HG02763 (cell line): Measurements from ENCODE around the gene XYLT1.

Experiments
- ATAC-seq: cut with Tn5 transposase; IDR thresholded peaks from one replicate; pipeline ENCODE4 v1.9.1; 2021; ENCODE audit warnings: mild to moderate bottlenecking, moderate library complexity; ENCODE audit not compliant: unreplicated experiment

The XYLT1 gene

DNA sequence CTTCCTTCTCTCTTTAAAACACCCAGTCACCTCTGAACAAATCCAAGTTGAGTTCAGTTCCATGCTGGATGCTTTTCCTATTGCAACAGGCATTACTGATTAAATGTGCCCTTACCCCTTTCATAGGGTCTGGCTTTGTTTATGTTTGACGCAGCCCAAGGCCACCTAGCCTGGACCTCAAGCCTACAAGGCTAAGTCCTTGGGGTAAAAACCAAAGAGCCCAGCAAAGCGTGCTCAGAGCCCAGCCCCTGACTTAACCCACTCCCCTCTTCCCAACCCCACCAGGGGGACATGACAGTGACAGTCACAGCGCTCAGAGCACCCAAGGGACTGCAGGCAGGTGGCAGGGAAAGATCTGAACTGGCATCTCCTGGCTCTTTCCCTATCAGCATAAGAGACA is 200.6 kb downstream of the XYLT1 start:
- no peak for ATAC-seq

DNA sequence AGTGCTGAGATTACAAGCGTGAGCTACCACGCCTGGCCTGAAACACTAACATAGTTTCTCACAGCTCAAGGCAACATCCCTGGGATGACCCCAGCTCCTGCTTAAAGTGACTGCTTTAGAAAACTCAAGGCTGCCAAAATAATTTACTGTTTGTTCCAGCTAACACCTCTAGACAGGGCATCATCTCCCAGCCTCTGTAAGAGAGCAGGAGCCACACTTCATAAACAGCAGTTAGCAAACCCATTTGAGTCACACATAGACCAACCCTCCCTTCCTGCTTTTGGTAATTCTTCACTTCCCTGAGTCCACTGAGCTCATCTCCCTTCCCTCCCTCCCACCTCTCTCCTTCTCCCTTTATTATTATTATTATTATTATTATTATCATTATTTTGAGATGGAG is 201.3 kb downstream of the XYLT1 start:
- no peak for ATAC-seq

DNA sequence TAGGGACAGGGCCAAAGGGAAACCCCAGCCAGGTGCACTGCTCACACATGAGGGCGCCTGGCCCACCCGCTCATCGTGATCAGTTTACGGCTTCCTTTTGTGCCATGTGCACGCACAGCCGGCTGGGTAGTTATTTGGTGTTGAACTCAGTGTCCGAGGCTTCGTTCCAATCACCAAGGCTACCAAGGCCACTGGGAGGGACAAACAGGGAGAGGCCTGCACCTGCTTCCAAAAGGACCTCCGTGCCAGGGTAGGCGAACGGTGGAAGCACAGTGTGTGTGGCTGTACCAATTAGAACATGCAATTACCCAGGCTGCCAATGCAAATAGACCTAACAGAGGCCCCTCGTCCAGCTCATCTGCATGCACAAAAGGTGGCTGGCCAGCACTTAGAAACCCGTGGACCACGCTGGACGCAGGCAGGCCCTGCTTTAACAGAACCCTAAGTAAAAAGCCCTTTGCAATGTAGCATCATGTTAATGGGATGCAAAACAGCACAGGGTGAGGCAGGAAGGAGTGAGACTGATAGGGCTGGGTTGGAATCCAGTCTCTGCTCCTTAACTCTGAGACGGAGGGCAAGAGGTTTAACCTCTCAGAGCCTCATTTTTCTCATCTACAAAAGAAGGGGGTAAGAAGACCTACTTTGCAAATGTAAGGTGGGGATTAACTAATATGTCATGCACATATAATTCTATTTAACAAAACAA is 204.0 kb downstream of the XYLT1 start:
- no peak for ATAC-seq

DNA sequence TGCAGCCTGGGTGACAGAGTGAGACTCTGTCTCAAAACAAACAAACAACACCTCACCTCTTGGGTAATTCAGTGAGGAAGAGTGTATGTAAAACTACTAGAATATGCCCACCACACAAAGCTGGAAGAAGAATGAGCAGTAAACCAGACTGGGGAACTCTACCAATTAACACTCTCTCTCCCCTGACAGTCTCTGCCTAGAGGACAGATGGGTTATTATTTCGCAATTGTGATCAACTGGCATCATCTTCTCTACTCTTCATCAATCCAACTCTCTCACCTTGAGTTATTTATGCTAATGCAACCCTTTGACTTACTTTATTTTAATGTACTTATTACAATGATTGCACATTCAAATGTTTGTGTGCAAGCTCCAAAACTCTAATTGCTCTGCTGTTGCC is 205.6 kb downstream of the XYLT1 start:
- no peak for ATAC-seq

DNA sequence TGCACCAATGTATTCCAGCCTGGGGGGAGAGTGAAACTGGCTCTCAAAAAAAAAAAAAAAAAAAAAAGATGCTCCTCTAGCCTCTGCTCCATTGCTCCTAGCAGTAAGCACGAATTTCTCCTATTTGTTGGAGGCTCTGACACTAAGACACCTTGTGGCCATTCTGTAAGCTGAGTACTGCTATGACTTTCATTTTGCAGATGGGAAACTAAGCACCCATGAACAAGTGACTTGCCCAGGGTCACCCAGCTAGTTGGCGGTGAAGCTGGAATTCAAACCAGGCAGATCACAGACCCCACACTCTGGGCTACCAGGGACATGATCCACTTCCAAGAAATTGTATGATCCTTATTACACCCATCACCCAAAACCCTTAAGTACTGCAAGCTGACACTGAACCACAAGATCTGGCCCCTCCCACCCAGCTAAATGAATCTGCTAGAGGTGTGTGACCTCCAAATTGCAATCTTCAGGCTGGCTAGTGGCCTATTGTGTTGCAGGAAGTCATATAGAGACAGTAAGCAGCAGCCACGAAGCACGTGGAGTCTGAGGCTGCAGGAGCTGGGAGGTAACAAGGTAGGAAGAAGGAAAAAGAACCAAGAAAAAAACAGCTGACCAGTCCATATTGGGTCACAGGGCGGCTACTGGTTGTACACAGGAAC is 209.4 kb downstream of the XYLT1 start:
- no peak for ATAC-seq

DNA sequence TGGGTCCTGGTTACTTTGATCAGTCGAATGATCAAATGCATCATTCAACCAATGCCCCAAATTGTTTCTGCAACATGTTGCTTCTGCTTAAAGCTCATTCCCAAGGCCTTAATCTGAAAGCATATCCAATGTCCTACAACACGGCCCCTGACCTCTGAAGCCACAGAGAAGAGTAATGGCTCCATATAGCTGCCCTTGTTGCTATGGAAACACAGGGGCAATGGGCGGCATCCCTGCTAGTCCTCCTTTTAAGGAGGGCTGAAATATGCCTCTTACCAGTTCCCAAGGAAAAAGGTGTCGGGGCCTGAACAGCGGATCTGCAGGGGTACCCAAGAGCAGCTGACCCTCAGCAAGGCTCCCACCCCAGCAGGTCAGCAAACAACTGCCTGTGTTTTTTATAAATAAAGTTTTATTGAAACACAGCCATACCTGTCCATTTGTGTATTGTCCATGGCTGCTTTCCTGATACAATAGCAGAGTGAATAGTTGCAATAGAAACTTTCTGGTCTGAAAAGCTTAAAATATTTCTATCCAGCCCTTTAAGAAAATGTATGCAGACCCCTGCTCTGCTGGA is 210.4 kb downstream of the XYLT1 start:
- no peak for ATAC-seq

DNA sequence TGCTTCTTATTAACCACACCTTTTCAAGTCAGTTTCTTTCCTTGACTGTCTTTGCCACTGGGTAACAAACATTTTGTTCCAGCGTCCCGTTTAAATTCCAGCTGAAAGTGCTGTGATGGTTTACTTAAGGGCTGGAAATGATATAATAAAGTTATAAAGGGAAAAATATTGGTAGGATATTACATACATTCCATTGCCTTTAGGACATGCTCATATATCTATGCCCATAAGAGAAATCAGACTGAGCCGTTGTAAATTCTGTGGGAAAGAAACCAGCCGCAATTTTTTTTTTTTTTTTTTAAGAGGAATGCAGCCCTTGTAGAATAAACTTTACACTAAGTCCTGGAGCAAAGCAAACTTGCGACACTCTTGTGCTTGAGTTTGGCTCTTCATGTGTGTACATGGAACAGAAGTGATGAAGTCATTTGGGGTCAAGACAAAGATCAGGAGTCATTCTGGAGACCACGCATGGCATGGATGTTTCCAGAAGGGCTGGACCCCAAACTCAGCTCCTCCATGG is 210.9 kb downstream of the XYLT1 start:
- ATAC-seq = no peak

DNA sequence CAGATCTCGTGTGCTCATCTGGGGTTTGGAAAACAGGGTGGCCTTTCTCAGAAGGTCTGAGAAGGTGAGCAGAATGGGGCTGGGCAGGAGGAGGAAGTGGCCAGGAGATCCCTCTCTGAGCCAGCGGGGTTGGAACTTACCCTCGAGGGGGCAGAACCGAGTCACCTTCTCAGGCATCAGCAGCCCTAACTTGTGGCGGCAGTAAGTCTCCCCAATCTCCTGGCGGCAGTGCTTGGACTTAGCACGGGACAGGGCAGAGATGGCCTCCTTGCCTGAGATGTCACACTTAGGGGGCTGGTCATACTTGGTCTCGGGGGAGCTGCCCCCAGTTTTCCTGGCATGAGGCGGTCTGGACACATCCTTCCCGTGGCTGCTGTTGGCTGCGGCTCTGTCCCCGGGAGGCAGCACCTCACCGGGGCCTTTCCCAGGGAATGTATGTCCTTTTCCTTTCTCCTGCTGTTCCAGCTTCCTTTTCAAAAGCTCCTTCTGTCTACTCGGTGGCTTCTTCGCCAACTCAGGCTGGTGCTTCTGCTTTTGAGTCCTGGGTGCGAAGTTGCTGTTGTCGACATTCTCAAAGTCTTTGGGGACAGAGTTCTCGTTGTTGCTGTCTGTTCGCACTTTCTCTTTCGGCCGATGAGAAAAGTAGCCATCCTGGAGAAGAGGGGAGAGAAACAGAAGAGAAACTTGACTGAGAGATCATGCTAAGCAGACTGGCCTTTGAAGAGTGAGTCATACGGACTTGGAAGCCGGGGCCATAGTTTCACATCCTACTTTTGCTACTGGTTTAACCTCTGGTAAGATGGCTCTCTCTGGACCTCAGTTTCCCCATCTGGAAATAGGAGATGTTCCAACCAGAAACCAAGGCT is 211.7 kb downstream of the XYLT1 start:
- ATAC-seq = no peak

DNA sequence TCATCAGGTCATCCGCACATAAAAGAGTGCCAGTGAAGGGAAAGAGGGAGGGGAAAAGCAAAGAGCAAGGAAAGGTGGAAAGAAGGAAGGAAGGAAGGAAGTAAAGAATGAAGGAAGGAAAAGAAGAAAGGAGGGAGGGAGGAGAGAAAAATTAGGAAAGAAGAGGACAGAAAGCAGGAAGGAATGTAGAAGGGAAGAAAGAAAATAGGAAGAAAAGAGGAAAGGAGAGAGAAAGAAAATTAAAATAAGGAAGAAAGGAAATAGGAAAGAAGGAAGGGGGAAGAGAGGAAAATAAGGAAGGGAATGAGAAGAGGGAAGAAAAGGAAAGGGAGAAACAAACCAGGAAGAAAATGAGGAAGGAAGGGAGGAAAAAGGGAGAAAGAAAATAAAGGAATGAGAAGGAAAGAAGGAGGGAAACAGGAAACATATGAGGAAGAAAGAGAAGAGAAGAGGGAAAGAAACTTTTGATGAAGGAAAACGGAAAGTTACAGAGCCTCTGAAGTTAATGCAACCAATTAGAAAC is 212.6 kb downstream of the XYLT1 start:
- ATAC-seq = no peak

DNA sequence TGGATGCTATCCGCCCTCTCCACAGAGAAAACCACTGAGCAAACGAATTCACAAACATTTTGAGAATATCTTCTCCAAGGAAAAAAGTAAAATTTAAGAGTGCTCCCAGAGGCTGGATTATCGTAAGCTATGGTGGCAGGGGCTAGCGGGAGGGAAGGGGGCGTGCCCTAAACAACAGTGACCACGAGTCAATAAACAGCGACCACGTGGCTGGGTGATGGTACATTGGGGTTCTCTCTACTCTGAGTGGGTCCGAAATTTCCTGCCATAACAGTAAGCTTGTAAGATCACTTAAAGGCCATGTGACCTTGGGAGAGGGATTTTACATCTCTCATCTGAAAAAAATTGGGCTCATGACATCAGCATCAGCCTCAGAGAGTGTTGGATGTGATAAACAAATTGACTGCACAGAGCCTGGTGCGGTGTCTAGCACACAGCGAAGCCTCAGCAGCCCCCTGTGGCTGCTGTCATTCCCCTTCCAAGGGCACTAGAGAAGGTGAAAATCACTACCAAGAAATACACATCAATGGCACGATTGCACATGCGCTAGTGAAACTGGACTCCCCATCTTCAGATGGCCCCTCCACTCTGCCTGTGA is 213.2 kb downstream of the XYLT1 start:
- ATAC-seq = no peak

DNA sequence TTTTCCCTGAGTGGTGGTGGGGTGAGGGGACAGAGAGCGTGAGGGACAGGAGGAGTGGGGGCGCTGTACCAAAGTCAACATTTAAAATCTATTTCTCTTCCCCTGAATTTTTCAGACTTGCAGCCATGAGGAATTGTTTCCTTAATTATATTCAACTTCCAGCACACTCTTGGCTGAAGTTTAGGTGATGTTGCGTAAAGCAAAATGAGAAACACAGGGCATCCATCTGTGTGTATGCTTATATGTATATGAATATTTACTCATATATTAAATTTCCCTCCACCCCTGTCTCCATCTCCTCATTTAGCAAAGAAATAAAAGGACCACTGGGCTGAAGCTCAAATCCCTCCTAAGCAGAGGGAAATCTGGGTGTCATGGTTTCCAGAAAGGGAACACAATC is 218.1 kb downstream of the XYLT1 start:
- ATAC-seq = no peak

DNA sequence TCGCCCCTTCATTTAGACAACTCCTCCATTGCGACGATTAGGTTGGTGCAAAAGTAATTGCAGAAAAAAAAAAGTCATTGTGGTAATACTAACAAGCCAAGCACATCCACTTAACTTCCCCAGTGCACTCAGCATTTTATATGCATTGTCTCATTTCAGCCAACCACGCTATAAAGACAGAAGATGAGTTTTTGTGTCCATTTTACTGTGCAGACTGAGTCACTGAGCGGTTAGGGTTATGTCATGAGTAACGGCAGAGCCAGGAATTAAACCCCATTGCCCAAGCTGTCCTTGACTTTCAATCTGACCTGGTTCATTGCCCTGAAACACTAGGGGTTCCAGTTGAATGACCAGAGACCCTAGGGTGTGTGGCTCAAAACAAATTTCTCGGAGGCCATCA is 218.7 kb downstream of the XYLT1 start:
- no peak for ATAC-seq

DNA sequence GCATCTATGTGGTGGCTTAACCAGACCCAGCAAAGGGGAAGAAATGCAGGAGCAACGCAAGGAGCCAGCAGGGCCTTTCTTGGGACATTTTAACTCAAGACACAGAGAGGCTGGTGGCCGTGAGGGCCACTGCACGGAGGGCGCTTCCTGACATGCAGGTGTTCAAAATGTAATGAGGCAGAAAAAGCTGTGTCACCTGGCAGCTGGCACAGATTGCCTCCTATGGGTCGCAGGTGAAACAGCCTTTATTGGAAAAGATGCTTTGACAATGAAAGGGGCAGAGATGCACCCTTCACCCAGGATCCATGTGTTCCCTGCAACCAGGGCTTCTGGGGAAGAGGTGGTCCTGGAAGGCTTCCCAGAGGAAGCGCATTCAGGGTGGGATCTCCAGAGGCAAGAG is 219.3 kb downstream of the XYLT1 start:
- ATAC-seq = no peak

DNA sequence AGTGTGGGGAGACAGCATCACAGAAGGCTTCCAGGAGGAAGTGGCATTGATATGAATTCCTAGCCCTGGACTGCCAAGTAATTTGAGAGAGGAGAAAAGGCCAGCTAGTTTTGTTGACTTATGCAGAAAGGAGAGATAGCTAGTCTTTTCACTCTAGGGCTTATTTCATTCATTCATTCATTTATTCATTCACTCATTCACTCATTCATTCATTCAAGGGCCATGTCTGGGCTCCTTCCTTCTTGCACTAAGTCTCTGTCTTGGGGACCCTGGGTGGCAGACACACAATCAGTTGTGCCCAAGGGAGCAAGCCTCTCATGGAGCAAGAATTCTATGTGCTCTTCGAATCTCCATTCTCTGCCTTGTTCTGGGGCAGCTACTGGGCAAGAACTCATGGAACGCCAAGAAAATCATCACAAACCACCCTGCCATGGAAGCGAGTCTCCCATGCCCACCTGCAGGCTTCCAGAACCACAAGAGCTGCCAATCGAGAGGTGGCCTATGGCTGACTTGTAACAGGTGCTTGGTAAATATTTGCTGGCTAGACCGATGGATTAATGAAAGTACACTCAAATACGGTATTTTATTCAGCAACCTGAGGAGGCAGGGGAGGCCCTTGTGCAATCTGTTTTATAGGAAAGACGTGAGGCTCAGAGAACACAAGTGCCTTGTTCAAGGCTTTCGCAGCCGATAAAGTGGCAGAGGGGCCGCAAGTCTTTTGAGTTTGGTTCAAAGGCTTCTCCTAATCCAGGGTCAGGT is 223.6 kb downstream of the XYLT1 start:
- no peak for ATAC-seq

DNA sequence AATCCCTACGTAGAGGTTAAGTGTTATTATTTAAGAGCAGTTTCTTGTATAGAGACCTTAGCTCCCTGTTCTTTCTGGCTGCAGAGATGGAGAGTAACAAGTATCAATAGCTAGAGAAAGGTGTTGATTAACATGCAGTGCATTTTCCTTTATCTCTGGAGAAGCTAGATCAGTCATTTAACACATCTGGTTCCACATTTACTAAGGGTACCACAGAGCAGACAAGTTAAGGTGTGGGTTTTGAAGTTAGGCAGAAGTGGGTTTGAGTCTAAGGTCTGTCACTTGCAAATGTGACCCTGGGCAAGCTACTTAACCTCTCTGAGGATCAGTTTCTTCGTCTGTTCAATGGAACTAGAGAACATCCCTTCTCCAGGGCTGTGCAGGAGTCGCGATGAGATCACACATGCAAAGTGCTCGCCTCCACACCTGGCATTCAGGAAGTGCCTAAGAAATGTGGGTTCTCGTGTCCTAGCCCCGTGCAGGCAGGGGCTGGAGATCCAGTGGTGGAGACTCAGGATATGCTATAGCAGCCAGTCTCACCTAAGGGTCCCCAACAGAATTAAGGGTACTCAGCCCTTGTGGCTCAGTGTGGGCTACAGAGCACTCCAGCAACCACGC is 224.4 kb downstream of the XYLT1 start:
- no peak for ATAC-seq

DNA sequence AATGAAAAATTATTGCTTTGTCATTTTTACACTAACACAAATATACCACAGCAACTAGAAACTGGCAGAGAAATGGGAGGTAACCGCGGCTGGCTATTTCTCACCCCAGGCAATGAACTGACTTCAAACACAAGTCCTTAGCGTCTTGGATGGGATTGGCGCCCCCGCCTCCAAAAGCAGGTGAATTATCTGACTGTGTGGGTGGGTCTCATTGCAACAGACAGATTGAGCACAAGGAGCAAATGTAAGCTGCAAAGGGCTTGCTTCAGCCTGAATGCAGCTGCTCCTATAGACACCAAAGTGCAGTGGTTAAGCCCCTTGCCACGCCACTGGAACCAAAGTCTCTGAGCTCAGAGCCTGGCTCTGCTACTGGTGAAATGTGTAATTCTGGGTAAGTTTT is 225.0 kb downstream of the XYLT1 start:
- no peak for ATAC-seq

DNA sequence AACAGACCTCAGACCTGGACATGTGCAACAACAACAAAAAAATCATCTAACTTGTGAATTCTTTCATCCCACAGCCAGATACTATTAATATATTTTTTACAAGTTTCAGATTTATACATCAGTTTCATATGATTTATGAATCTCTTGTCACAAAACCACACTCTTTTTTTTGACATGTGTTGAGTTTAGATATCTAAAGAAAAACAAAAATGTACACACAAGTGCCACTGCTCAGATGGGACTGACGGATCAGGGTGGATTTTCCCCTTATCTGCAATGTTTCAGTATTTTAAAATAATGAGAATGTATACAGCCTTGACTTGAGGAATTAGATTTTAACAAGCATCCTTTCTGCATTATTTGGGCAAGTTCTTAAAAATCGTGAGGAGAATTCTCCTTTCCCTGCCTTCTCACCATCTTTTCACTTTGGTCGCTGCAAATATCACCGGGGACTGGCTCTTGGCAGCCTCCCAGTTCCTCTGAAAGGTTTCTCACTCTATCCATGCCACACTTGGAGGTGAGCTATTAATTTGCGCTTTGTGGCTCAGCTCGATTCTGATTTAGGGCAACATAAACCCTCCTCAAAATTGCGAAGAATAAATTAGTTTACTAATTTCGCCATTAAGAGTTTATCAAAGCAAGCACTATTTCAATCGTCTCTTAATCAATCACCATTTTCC is 225.7 kb downstream of the XYLT1 start:
- no peak for ATAC-seq

DNA sequence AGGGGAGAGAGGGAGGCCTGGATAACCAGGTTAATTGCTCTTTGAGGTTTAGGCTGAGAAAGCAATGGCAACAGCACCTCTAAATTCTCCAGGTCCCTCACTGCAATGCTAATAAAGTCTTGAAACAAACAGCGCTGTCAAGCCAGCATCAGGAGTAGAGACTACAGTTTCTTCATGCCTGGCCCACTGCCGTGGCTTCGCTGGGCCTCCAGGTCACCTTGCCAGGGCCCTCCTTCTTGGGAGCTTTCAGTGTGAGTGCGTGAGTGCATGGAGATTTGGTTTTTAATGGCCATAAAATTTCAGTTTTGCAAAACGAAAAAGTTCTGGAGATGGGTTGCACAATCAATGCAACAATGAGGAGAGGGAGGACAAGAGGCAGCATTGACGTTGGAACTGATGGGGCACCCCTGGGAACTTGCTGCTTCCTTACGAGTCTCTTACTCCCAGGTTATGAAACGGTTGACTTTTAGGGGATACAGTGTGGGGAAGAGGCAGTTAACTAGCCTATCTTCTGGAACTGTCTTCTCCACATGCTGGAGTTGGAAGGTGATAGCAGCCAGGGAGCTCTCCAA is 229.4 kb downstream of the XYLT1 start:
- ATAC-seq = no peak
